Testis (tissue), 3 donors: ENCODE data around the gene DEAF1. TPM values are rescaled to one million over a fixed set of nuclear protein-coding genes. Genes with fewer than 3 reads are reported as not detected.

Source experiments
- DNase-seq: peaks from one replicate; pipeline ENCODE4 v3.0.0-alpha.2; 2019
- H3K27ac ChIP-seq, 2 donors: fragments of 200-600 bp; sonication (generic); one replicate each; pipeline ENCODE4 v1.5.1; 2019
- H3K27me3 ChIP-seq: fragments of 200-600 bp; sonication (generic); one replicate; pipeline ENCODE4 v1.5.1; 2019
- H3K36me3 ChIP-seq: fragments of 200-600 bp; sonication (generic); one replicate; pipeline ENCODE4 v1.5.1; 2017; ENCODE audit warnings: low read depth; ENCODE audit errors: missing control alignments
- H3K4me1 ChIP-seq: fragments of 200-600 bp; sonication (generic); one replicate; pipeline ENCODE4 v1.5.1; 2019
- H3K4me3 ChIP-seq, 2 donors: fragments of 200-600 bp; sonication (generic); one replicate each; pipeline ENCODE4 v1.5.1; 2017 to 2019
- H3K9me3 ChIP-seq: fragments of 200-600 bp; sonication (generic); one replicate; pipeline ENCODE4 v1.5.1; 2017
- POLR2A ChIP-seq: fragments of 450-650 bp; IDR thresholded peaks from one replicate; pipeline ENCODE4 v1.6.1; 2017; ENCODE audit warnings: antibody characterized with exemption, mild to moderate bottlenecking, moderate library complexity
- WGBS, 2 donors: methylation state at CpG; one replicate each; pipeline ENCODE4 v1.1.5; 2018; 5-methylcytosine and 5-hydroxymethylcytosine counted together
- intact Hi-C: fragments of 100-400 bp; cut with DNase I; formaldehyde crosslinking; loops from one replicate; pipeline ENCODE4 v1.15.1; 2023; ENCODE audit warnings: low total_unique reads
- polyA plus RNA-seq: library from polyadenylated mRNA; stranded (reverse); fragments of 350-450 nt; fragmentation: Illumina TruSeq; extraction: RNeasy Lipid Tissue Mini Kit (QIAGEN cat#74804); gene quantifications from one replicate; pipeline ENCODE4 v1.2.3, GENCODE V29; 2014; ENCODE audit warnings: low read depth, low replicate concordance; ENCODE audit not compliant: insufficient read depth
- total RNA-seq, 2 donors: library from RNA; depleted of rRNA; stranded (reverse); fragments of >200 nt; gene quantifications; one replicate each; pipeline ENCODE4 v1.2.3, GENCODE V29; 2016
- TF ChIP-seq, protein P1 (sequence below), 3 experiments: fragments of 450-650 bp in 2 of 3; fragments of 200-600 bp in 1 of 3; sonication (generic) in 1 of 3; IDR thresholded peaks; one replicate each; pipeline ENCODE4 v1.5.1; 2016 to 2019; ENCODE audit warnings: antibody characterized with exemption in 3 of 3, mild to moderate bottlenecking in 2 of 3, moderate library complexity in 1 of 3

DEAF1 gene
- total and polyA plus RNA-seq, 3 donors from 2014 or later, result 47.9 to 116 (median 82.5) TPM

- Histone ChIP-seq H3K27me3 (no peaks in the 10 kb centered on the region), H3K4me3 (peak overlapping the region; percentile 42 to 55), H3K27ac (peak overlapping the region; percentile 65 to 82), H3K4me1 (peaks cover 54% of the 10 kb centered on the region), H3K36me3 (no peaks in the 10 kb centered on the region), H3K9me3 (no peaks in the 10 kb centered on the region)
- WGBS, 2 donors, result 35 to 46% methylated on average over 9 to 24 of the region's 30 CpGs
- no peak for DNase-seq
- TF ChIP-seq, protein P1, sequence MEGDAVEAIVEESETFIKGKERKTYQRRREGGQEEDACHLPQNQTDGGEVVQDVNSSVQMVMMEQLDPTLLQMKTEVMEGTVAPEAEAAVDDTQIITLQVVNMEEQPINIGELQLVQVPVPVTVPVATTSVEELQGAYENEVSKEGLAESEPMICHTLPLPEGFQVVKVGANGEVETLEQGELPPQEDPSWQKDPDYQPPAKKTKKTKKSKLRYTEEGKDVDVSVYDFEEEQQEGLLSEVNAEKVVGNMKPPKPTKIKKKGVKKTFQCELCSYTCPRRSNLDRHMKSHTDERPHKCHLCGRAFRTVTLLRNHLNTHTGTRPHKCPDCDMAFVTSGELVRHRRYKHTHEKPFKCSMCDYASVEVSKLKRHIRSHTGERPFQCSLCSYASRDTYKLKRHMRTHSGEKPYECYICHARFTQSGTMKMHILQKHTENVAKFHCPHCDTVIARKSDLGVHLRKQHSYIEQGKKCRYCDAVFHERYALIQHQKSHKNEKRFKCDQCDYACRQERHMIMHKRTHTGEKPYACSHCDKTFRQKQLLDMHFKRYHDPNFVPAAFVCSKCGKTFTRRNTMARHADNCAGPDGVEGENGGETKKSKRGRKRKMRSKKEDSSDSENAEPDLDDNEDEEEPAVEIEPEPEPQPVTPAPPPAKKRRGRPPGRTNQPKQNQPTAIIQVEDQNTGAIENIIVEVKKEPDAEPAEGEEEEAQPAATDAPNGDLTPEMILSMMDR (IDR thresholded peaks at IDR 0.05), result no peak
- TF ChIP-seq POLR2A, result no peak
- intact Hi-C loops, result no loop called here
Measured at GRCh38 chr11:706957-707816, 12.2 kb upstream of the DEAF1 start.

DNA sequence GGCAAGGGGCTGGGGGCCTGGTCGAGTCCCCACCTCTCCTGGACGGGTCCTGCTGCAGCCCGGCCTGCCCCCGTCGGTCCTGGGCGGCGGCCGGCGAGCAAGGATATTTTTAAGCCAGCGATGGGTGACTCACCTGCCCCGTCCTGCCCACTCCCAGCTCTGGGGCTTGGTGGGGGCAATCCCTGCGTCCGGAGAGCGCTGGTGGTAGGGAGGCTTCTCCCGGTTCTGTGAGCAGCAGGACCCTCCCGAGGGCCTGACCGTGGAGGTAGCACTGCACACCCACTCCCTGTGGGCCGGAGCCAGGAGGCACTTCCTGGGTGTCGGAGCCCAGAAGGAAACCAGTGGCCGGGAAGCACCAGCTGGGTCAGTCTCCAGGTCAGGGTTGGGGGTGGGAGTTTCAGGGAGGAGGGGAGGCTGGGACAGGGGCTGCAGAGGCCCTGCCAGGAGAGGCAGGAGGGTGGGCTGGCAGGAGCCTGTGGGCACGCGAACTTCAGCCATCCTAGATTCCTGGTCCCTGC, 11.5 kb upstream of the DEAF1 start:
- TF ChIP-seq, protein P1 (IDR thresholded peaks at IDR 0.05), result no peak
- no peak for TF ChIP-seq POLR2A
- WGBS, 2 donors, result 7 to 20% methylated on average over 2 to 22 of the region's 22 CpGs
- DNase-seq, result no peak
- peak overlapping the region; percentile 65 to 82 for H3K27ac ChIP-seq
- no peaks in the 10 kb centered on the region for H3K36me3 ChIP-seq
- peak overlapping the region; percentile 42 to 55 for H3K4me3 ChIP-seq
- H3K27me3 ChIP-seq, result no peaks in the 10 kb centered on the region
- peaks cover 54% of the 10 kb centered on the region for H3K4me1 ChIP-seq
- H3K9me3 ChIP-seq, result no peaks in the 10 kb centered on the region
- intact Hi-C loops, result no loop called here

GRCh38 chr11:705646-706438, 10.8 kb upstream of the DEAF1 start, which contains the start of gene EPS8L2:
EPS8L2 (plus strand) TSS chr11:706231; CDS start chr11:709408, 3,177 bp downstream.
- H3K4me3 ChIP-seq, result peak within 1 kb of the TSS; percentile 42 to 55
- TF ChIP-seq POLR2A, result no peak
- TF ChIP-seq, protein P1 (IDR thresholded peaks at IDR 0.05), result no peak
- H3K36me3 ChIP-seq, result no peaks in the 10 kb centered on the region
- no peak for DNase-seq
- peaks cover 49% of the 10 kb centered on the region for H3K4me1 ChIP-seq
- no peaks in the 10 kb centered on the region for H3K9me3 ChIP-seq
- intact Hi-C loops, result no loop called here
- whole genome bisulfite sequencing, 2 donors, result 10 to 60% methylated on average over 3 to 54 of the region's 90 CpGs
- H3K27me3 ChIP-seq, result no peaks in the 10 kb centered on the region
- peak within 1 kb of the TSS; percentile 65 to 82 for H3K27ac ChIP-seq

DNA sequence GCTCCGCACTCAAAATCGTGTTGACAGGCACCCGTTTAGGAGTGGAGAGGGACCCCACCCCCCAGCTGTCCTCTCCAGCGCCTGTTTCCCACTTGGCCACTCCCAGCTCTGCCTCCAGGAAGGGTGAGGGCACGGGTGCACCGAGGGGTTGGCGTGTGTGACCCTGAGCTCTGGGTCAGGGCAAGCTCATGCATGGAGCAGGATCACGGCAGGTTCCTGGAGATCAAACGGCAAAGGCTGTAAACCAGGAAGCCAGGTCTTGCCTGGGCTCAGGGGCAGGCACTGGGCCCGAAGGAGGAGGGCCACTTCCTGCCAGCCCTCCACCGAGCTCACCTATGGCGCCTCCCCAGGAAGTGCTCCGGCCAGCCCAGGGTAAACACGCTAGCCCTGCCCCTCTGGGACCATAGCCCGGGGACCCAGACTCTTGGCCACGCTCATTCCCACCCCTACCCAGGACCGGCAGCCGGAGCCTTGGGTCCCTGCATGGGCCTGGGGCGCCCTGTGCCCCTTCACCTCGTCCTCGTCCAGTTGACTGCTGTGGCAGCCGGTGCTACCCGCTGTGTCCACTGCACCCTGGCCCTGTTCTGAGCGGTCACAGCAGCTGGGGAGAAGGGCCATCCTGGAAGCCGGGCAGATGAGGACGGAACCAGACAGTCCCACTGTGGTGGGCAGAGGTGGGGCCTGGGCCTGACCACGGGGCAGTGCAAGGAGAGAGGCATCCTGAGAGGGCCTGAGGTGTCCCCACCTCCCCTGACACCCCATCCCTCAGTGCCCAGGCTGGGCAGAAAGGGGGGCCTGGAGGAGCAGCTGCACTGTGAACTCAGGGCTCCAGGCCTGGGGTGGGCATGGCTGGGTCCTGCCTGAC, 10.0 kb upstream of the DEAF1 start:
- WGBS, 2 donors, result 75 to 87% methylated on average over 14 to 26 of the region's 27 CpGs
- peaks cover 41% of the 10 kb centered on the region for H3K4me1 ChIP-seq
- TF ChIP-seq POLR2A, result no peak
- TF ChIP-seq, protein P1 (IDR thresholded peaks at IDR 0.05), result no peak
- no peaks in the 10 kb centered on the region for H3K27me3 ChIP-seq
- H3K9me3 ChIP-seq, result no peaks in the 10 kb centered on the region
- no peaks in the 10 kb centered on the region for H3K36me3 ChIP-seq
- peak overlapping the region in 1 of 2 donors; percentile 42 for H3K4me3 ChIP-seq
- no peak for DNase-seq
- peak overlapping the region; percentile 65 to 82 for H3K27ac ChIP-seq
- intact Hi-C loops, result no loop called here
